HG03432 (cell line): ENCODE measurements around the gene TPRA1.

Experiments
- ATAC-seq: cut with Tn5 transposase; IDR thresholded peaks from one replicate; pipeline ENCODE4 v1.9.1; 2021; ENCODE audit warnings: mild to moderate bottlenecking, moderate library complexity; ENCODE audit not compliant: unreplicated experiment

Gene TPRA1

GRCh38 chr3:127590593-127591465 is at the start of gene TPRA1:
Gene TPRA1 (minus strand): TSS chr3:127590733. CDS start chr3:127580146, 10,587 bp downstream.
- ATAC-seq, result peak; percentile 77

GRCh38 chr3:127640042-127640355 is 49.5 kb upstream of the TPRA1 start:
- no peak for ATAC-seq

- no peak for ATAC-seq
Observed at GRCh38 chr3:127639173-127640041, 48.9 kb upstream of the TPRA1 start.

DNA sequence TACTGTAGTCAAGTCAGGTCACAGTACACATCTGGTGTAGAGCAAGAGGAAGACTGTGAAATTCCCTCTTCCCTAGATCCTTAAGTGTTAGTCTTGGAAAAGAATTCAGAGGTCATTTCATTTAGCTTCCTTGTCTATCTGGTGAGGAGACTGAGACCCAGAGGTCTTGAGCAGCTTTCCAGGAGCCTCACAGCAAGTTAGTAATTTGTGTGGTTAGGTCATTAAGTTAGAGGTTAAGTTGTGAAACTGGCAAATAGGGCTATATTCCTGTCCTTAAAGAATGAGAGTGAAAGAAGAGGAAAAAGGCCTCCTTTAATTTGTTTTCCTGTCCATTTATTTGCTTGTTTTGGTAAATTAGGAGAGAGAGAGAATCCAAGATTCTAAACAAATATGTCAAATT is 47.4 kb upstream of the TPRA1 start:
- ATAC-seq, result no peak

DNA sequence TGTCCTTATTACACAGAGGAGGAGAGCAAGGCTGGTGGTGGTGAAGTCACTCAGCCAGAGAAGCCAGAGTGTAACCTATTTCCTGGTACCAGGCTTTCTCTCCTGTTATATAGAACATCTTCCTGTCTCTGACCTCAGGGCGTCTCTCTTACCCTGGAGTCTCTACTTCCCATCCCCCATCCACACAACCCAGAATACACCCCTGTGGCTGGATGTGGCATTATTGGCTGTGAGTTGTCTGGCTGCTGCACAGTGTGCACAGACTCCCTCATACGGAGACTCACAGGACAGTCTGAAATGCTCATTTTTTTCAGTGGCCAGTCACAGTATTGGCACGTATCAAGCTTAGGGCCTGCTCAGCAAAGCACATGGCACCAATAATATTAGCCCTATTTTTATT is 47.0 kb upstream of the TPRA1 start:
- no peak for ATAC-seq

DNA sequence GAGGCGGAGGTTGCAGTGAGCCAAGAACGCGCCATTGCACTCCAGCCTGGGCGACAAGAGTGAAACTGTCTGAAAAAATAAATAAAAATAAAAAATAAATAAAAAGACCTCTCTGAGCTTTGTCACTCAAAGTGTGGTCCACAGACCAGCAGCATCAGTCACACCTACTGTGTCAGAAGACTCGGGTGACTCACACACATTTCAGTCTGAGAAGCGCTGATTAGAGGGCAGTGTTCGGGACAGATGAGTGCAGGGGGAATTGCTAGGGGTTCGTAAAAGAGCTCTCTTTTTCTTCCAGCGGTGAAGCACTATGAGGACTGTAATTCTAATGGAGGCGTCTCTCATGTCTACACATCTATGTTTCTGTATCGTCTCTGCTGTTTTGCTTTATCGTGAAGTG is 44.1 kb upstream of the TPRA1 start:
- ATAC-seq, result no peak

- ATAC-seq, result no peak
Observed at GRCh38 chr3:127632035-127632820, 41.7 kb upstream of the TPRA1 start.

DNA sequence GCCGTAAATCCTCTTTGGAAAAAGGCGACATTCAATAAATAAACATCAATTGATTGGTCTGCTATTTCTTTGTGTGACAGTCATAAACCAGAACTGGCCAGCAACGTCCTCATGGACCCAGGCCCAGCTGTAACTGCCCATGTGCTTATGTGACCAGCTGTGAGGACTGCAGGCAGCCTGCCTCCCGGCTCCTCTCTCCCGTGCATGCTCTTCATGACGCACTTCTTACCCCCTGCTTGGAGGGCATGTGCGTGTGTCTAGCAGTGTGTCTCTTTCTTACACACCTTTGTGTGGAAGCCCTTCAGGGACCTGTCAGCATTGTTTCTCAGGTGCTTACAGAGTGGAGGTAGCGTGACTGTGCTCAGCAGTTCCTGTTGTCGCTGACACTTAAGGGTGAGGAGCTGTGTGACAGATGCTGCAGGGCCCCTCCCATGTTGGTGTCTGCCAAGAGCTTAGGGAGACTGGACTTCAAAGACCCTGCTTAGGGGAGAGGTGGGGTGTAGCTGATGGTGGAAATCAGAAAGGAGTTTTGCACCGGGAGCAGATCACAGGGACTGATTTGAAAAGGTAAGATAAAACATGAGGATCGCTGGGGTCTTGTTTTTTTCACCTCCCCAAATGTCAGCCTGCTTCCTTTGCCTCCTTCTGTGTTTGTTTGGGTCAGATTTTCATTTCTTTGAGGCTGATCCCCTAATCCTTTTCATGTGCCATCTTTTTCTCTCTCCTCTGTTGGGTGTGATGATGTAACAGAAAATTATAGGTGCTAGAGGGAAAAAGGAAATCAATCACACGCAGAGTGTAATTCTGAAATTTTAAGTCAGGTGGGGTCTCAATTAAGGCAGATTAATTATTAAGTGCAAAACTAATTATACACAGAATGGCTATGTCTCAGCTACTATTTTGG is 40.5 kb upstream of the TPRA1 start:
- no peak for ATAC-seq

DNA sequence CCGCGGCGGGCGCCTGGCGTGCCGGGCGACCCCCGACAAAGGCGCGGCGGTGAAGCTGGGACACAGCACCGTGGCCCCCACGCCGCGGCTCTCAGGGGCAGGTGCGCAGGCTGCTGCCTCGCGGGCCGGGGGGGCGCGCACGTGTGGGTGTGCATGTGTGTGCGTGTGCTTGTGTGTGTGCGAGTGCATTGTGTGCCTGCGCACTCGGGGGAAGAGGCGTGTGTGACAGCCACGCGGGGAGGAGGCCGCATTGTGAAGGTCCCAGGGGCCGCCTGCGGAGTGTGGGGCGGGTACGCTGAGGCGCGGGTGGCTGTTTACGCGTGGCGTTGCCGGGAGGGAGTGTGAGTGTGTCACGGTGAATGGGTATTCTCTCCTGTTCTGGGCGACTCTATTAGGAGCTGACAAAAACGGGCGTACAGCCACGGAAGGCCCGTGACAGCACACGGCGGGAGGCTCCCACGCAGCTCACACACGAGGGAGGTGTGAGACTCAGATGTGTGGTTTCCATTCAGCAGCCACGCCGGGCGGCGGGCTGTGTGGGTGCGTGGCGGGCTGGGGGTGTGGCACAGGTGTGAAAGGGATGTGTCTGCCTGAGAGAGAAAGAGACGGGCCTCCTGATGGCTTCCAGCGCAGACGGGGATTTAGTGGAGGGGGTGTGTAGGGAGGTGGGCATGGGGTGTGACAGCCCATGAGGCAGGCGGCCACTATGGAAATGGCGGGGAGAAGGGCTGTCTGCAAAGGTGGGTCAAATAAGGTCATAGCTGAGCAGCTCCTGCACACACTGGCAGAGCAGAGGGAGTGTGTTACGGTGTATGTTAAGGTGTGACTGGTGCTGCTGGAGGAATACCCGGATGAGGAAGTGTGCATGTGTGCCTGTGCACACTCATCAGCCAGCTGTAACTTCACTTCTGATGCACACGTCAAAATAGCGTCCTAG is 39.2 kb upstream of the TPRA1 start:
- ATAC-seq, result no peak

DNA sequence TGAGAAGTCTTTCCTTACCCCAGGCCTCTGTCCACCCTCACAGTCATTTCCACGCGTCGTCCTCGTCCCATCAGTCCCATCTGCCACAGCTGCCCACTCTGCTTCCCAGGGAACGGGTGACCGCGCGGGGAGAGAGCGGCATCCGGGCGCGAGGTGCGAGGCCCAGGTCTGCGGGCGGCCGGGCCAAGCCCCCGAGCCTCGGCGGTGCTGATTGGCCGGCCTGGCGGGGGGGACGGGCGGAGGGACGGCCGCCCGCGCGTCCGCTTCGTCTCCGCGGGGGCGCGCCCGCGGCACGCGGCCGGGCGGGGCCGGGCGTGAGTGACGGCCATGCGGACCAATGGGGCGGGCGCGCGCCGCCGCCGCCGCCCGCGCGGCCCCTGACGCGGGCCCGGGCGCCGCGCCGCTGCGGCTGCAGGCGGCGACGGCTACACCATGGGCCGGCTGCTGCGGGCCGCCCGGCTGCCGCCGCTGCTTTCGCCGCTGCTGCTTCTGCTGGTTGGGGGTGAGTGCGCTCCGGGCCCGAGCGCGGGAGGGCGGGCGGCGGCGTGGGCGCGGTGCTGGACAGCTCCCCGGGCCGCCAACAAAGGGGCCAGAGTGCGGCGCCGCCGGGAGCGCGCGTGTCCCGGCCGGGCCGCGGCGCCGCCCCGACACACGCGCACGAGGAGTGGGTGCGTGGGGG is 38.4 kb upstream of the TPRA1 start, which contains the start of gene PODXL2:
Gene PODXL2 (plus strand): TSS at position 398 of the 679 bp plus-strand sequence. CDS start 35 bp downstream, at position 433.
- ATAC-seq, result no peak

GRCh38 chr3:127628426-127628787 is 37.9 kb upstream of the TPRA1 start:
- ATAC-seq, result no peak

DNA sequence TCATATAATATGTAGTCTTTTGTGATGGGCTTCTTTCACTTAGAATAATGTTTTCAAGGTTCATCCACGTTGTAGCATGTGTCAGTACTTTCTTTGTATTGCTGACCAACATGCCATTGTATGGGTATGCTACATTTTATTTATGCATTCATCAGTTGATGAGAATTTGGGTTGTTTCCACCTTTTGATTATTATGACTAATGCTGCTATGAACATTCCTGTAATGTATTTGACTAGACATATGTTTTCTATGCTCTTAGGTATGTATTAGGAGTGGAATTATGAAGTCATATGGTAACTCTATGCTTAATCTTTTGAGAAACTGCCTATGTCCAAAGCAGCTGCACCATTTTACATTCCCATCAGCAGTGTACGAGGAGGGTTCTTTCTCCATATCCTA is 35.3 kb upstream of the TPRA1 start:
- no peak for ATAC-seq

DNA sequence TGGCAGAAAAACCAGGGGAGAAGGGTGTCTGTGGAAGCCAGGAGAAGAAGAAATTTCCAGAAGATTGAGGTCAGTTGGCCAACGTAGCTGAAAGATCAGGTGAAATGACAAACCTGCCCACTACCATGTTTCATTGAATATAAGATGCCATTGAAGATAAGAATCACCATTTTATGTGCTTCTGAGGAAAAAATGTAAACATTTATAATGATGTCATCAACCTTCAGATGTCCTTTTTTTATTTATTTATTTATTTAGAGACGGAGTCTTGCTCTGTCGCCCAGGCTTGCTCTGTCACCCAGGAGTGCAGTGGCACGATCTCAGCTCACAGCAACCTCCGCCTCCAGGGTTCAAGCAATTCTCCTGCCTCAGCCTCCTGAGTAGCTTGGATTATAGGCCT is 33.5 kb upstream of the TPRA1 start:
- no peak for ATAC-seq

- ATAC-seq, result no peak
Observed at GRCh38 chr3:127622772-127623576, 32.4 kb upstream of the TPRA1 start.

DNA sequence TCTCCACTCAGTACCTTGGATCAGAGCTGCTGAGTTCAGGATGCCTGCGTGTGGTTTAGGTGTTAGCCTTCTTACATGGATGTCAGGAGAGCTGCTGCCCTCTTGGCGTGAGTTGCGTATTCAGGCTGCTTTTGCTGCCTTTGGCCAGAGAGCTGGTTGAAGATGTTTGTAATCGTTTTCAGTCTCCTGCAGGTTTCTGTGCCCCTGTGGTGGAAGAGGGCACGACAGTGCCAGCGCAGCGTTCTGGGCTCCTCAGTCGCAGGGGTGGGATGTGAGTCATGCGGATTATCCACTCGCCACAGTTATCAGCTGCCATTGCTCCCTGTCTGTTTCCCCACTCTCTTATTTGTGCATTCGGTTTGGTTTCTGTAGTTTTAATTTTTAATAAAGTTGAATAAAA is 31.5 kb upstream of the TPRA1 start:
- ATAC-seq, result no peak

- ATAC-seq, result no peak
Observed at GRCh38 chr3:127620637-127621375, 30.3 kb upstream of the TPRA1 start.

GRCh38 chr3:127618891-127619290 is 28.4 kb upstream of the TPRA1 start:
- no peak for ATAC-seq
